Type B pancreatic cell (in vitro differentiated cells): ENCODE results near the gene SLC43A2. TPM values are rescaled to one million over a fixed set of nuclear protein-coding genes. Genes with fewer than 3 reads are reported as not detected.

Experiments
- DNase-seq: peaks from one replicate; pipeline ENCODE4 v3.0.0; 2021; ENCODE audit warnings: mixed read lengths; ENCODE audit not compliant: unreplicated experiment; ENCODE audit errors: extremely low spot score
- H3K27ac Mint-ChIP-seq: 2 replicates; pipeline ENCODE4 v1.8.0; 2021; ENCODE audit warnings: mild to moderate bottlenecking, mixed read lengths
- H3K27me3 Mint-ChIP-seq: 2 replicates; pipeline ENCODE4 v1.8.0; 2021; ENCODE audit warnings: mixed read lengths
- H3K36me3 Mint-ChIP-seq: 2 replicates; pipeline ENCODE4 v1.8.0; 2021; ENCODE audit warnings: mixed read lengths
- H3K4me1 Mint-ChIP-seq: one replicate; pipeline ENCODE4 v1.8.0; 2021; ENCODE audit warnings: mixed read lengths; ENCODE audit not compliant: unreplicated experiment
- H3K4me3 Mint-ChIP-seq: 2 replicates; pipeline ENCODE4 v1.8.0; 2021; ENCODE audit warnings: mild to moderate bottlenecking, mixed read lengths
- H3K9me3 Mint-ChIP-seq: 2 replicates; pipeline ENCODE4 v1.8.0; 2021; ENCODE audit warnings: mixed read lengths
- total RNA-seq: library from RNA; stranded (reverse); gene quantifications from 2 replicates; pipeline ENCODE4 v1.2.1, GENCODE V29; 2021; ENCODE audit warnings: low replicate concordance
- TF ChIP-seq, protein P1 (sequence below): fragments of 200-600 bp; sonication (generic); conservative IDR thresholded peaks from 2 replicates; pipeline ENCODE4 v1.5.0; 2021; ENCODE audit warnings: antibody characterized with exemption, mild to moderate bottlenecking

SLC43A2 gene
- total RNA-seq, 1 donor from 2014 or later = 23.5 TPM

DNA sequence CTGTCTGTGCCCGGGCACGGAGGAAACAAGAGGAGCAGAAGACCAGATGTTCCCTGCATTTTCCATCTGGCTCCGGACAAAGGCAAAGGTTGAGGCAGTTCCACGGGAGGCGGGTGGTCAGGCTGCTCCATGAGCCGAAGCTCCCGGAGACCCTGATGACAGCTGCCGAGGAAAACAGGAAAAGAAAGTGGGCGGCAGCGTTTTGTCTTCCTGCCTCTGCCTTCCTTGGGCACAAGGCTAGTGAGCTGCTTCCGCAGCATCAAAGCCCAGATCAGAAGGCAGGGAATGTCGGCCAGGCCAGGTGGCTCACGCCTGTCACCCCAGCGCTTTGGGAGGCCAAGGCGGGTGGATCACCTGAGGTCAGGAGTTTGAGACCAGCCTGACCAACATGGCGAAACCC is 16.2 kb downstream of the SLC43A2 start:
- Mint-ChIP-seq H3K27ac (no peak overlapping the region), H3K4me1 (no peaks in the 10 kb centered on the region), H3K27me3 (no peaks in the 10 kb centered on the region), H3K4me3 (no peak overlapping the region), H3K36me3 (no peaks in the 10 kb centered on the region), H3K9me3 (no peaks in the 10 kb centered on the region)
- DNase-seq = no peak
- TF ChIP-seq, protein P1, sequence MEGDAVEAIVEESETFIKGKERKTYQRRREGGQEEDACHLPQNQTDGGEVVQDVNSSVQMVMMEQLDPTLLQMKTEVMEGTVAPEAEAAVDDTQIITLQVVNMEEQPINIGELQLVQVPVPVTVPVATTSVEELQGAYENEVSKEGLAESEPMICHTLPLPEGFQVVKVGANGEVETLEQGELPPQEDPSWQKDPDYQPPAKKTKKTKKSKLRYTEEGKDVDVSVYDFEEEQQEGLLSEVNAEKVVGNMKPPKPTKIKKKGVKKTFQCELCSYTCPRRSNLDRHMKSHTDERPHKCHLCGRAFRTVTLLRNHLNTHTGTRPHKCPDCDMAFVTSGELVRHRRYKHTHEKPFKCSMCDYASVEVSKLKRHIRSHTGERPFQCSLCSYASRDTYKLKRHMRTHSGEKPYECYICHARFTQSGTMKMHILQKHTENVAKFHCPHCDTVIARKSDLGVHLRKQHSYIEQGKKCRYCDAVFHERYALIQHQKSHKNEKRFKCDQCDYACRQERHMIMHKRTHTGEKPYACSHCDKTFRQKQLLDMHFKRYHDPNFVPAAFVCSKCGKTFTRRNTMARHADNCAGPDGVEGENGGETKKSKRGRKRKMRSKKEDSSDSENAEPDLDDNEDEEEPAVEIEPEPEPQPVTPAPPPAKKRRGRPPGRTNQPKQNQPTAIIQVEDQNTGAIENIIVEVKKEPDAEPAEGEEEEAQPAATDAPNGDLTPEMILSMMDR = no peak

DNA sequence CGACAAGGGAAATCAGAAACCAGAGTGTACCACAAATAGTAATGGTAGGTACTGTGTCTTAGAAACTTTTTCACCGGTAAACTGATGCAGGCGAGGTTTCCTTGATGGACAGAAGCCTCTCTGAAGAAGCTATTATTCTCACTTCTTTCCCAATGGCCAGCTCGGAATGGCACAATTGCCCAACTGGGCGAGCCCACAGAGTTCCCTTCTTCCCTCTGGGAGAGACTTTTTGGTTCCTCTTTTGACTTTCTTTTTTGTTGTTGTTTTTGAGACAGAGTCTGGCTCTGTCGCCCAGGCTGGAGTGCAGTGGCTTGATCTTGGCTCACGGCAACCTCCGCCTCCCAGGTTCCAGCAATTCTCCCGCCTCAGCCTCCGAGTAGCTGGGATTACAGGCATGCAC is 16.9 kb downstream of the SLC43A2 start:
- Mint-ChIP-seq H3K9me3 (no peaks in the 10 kb centered on the region), H3K27ac (no peak overlapping the region), H3K4me1 (no peaks in the 10 kb centered on the region), H3K4me3 (no peak overlapping the region), H3K36me3 (no peaks in the 10 kb centered on the region), H3K27me3 (no peaks in the 10 kb centered on the region)
- TF ChIP-seq, protein P1 = no peak
- no peak for DNase-seq

DNA sequence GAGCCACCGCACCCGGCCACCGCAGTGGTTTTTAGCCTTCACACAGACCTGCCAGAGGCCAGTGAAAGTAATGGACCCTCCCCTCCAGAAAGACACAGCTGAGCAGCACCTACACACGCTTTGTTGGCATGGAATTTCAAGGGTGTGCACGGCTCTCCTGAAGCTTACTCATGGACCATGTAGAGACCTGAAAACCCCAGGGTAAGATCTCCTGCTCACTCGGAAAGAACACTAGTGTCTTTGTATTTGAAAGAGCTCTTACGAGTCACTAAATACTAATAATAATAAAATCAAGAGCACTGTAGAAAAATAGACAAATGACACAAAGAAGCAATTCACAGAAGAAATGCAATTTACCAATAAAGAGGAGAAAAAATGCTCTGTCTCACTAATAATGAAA is 20.0 kb downstream of the SLC43A2 start:
- H3K4me3 Mint-ChIP-seq = no peak overlapping the region
- H3K36me3 Mint-ChIP-seq = no peaks in the 10 kb centered on the region
- TF ChIP-seq, protein P1 = no peak
- no peaks in the 10 kb centered on the region for H3K27me3 Mint-ChIP-seq
- no peak for DNase-seq
- no peak overlapping the region for H3K27ac Mint-ChIP-seq
- no peaks in the 10 kb centered on the region for H3K9me3 Mint-ChIP-seq
- H3K4me1 Mint-ChIP-seq = peaks cover 9% of the 10 kb centered on the region

DNA sequence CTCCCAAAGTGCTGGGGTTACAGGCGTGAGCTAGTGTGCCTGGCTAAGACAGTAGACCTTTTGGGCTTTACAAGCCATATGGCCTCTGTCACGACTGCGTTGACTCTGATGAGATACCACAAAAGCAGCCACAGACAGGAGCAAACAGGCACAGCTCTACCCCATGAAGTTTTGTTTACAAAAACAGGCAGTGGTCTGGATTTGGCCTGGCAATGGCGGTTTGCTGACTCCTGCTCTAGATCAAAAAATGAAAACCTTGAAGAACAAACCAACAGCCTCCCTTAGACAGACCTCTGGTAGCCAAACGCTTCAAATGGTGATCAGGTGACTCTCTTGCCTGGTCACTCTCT is 20.7 kb downstream of the SLC43A2 start:
- Mint-ChIP-seq H3K27me3 (no peaks in the 10 kb centered on the region), H3K27ac (no peak overlapping the region)
- TF ChIP-seq, protein P1 = no peak

DNA sequence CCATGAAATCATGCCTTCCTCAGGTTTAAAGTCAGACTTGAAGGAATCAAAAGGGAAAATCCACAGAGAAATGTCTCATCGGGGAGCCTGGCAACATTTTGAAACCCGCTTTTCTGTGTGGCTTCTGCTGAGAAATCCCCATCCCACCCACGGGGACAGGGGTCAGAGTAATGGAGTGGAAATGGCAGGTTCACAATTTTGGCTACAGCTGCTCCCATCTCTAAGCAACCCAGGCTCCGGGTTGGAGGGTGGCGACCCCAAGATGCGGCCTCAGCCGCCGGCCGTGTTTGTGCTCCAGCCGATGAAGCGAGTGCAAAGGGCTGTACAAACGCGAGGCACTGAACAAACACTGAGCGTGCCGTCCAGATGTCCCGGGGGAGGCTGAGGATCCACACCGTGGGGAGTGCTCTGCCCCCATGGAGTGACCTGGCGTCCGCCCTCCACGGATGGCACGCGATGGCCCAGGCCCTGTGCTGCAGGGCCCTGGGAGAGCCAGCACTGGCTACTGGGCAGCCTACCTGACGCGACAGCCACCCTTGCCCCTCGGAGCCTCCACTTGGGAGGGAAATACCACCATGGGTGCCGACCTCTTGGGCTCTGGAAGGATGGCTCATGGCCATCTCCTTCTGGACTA is 22.2 kb downstream of the SLC43A2 start:
- H3K36me3 Mint-ChIP-seq = no peaks in the 10 kb centered on the region

More for the DNA sequence above, 20.7 kb downstream of the SLC43A2 start:
- H3K4me3 Mint-ChIP-seq = no peak overlapping the region
- H3K9me3 Mint-ChIP-seq = no peaks in the 10 kb centered on the region
- peaks cover 9% of the 10 kb centered on the region for H3K4me1 Mint-ChIP-seq
- H3K36me3 Mint-ChIP-seq = no peaks in the 10 kb centered on the region
- no peak for DNase-seq

More for the DNA sequence above, 22.2 kb downstream of the SLC43A2 start:
- DNase-seq = no peak
- Mint-ChIP-seq H3K9me3 (no peaks in the 10 kb centered on the region), H3K4me3 (no peak overlapping the region), H3K4me1 (peaks cover 9% of the 10 kb centered on the region), H3K27me3 (no peaks in the 10 kb centered on the region), H3K27ac (no peak overlapping the region)
- TF ChIP-seq, protein P1 = no peak
